GM06990 (cell line): ENCODE data around the gene SLC46A3.

ENCODE experiments used
- DNase-seq: peaks from one replicate; pipeline ENCODE4 v3.0.0-alpha.2; 2011; ENCODE audit not compliant: insufficient read length; ENCODE audit errors: extremely low read depth
- H3K27me3 ChIP-seq: replicated peaks from 2 replicates; pipeline ENCODE4 v1.6.0; 2011; ENCODE audit warnings: low read length; ENCODE audit not compliant: control insufficient read depth, insufficient read depth
- H3K36me3 ChIP-seq: 2 replicates; pipeline ENCODE4 v1.5.1; 2011; ENCODE audit warnings: low read length; ENCODE audit not compliant: control insufficient read depth, insufficient read depth
- H3K4me3 ChIP-seq: replicated peaks from 2 replicates; pipeline ENCODE4 v1.5.1; 2011; ENCODE audit warnings: low read depth, mild to moderate bottlenecking, control low read depth, low read length
- CTCF ChIP-seq: IDR thresholded peaks from 2 replicates; pipeline ENCODE4 v1.5.1; 2011; ENCODE audit warnings: low read length, control low read depth, mild to moderate bottlenecking, inconsistent platforms; ENCODE audit not compliant: insufficient read depth, poor library complexity, severe bottlenecking

SLC46A3 gene

GRCh38 chr13:28728642-28729041 is 9.9 kb upstream of the SLC46A3 start:
- no peak for TF ChIP-seq CTCF
- DNase-seq: no peak
- Histone ChIP-seq H3K27me3 (no peaks in the 10 kb centered on the region), H3K36me3 (no peaks in the 10 kb centered on the region), H3K4me3 (no peak overlapping the region)

- no peaks in the 10 kb centered on the region for H3K36me3 ChIP-seq
- DNase-seq: no peak
- H3K4me3 ChIP-seq: no peak overlapping the region
- no peaks in the 10 kb centered on the region for H3K27me3 ChIP-seq
- no peak for TF ChIP-seq CTCF
Measured at GRCh38 chr13:28725046-28725610, 6.4 kb upstream of the SLC46A3 start.

DNA sequence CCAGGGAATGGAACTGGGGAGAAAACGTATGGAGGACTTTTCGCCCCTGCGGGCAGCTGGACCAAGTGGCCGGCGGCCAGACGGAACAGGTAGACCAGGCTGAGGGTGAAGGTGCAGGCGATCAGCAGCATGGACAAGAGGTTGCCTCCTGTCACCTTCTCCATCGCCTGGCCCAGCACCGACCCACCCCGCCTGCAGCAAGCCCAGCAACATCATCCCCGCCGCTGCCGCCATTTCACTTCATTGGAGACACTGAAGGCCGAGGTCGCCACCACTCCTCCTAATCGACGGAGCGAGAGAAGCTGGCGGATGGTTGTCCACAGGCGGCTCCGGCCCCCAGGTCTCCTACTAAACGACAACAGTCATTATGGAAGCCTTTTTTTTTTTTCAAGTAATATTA is 5.0 kb upstream of the SLC46A3 start:
- Histone ChIP-seq H3K27me3 (no peaks in the 10 kb centered on the region), H3K36me3 (no peaks in the 10 kb centered on the region), H3K4me3 (no peak overlapping the region)
- DNase-seq: no peak
- no peak for TF ChIP-seq CTCF

DNA sequence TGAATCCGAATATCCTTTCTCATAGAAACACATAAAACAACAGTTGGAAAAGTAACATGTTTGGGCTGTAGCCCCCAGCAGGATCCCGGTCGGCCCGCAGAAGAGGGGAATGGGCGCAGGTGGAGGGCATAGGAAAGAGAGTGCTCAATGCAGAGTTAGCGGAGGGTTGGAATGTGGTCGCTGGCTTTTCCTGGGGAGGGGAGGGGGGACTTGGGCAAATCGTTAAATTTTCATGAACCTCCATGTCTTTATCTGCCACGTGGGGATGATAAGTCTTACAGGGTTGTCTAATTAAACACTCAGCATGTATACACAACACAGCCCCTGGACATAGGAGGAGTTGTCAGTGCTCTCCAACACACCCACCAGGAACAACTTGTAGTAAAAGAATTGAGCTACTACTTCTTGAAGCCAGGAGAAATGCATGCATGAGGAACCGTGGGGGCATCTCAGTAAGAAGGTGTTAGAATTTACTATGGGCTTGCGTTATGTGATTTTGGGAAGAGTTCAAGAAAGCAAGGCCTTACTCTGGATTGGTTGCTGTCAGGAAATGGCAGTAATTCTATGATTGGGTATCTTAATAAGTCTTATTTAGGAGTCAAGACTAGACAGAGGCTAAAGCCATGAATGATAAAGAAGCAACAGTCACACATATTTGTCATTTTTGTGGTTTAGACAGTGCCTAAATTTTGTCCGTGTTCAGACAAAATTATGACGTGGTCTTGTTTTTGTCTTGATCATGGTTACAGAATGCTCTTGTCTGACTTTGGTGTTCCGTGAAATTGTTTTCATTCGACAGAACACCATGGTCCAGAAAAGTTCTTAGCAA is 671 bp upstream of the SLC46A3 start:
- H3K27me3 ChIP-seq: no peaks in the 10 kb centered on the region
- TF ChIP-seq CTCF: no peak
- no peak for DNase-seq
- no peaks in the 10 kb centered on the region for H3K36me3 ChIP-seq
- peak overlapping the region; percentile 84 for H3K4me3 ChIP-seq

- H3K4me3 ChIP-seq: peak overlapping the region; percentile 84
- no peak for DNase-seq
- H3K36me3 ChIP-seq: no peaks in the 10 kb centered on the region
- no peaks in the 10 kb centered on the region for H3K27me3 ChIP-seq
- TF ChIP-seq CTCF: no peak
Measured at GRCh38 chr13:28718196-28718542, 601 bp downstream of the SLC46A3 start.
